Pulmonary artery endothelial cell (primary cell): Measurements from ENCODE around the gene ITGB6. TPM values are rescaled to one million over a fixed set of nuclear protein-coding genes. Genes with fewer than 3 reads are reported as not detected.
"Not testable (repeated sequence)": the region's sequence is repeated elsewhere in the genome, so short reads cannot be mapped to it uniquely, and the experiment has no call there.

ENCODE experiments used
- DNase-seq: peaks from one replicate; pipeline ENCODE4 v3.0.0-alpha.2; 2011; ENCODE audit warnings: low read depth, low spot score
- total RNA-seq: library from RNA; depleted of rRNA; stranded (reverse); fragments of >200 nt; gene quantifications from 2 replicates; pipeline ENCODE4 v1.2.3, GENCODE V29; 2014

The ITGB6 gene
- total RNA-seq, 1 donor from 2014 or later, result 0.07 TPM

DNA sequence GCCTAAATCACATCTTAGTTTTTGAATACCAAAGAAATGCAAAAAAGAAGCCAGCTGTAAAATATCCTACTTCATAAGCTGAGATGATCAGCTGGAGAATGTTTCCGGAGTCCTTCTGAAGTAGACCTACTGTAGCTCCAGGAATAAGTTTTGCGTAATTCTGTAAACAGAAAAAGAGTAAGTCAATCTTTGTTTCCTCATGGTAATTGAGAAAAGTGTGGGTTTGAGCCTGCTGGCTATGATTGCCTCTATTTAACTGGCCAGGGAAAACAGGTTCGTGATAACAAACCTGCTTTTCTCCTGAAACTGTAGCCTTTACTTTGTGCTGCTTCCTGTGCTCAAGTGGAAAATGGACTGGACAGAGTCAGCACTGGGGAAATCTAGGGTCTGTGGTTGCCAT is 58.2 kb downstream of the ITGB6 start:
- no peak for DNase-seq

DNA sequence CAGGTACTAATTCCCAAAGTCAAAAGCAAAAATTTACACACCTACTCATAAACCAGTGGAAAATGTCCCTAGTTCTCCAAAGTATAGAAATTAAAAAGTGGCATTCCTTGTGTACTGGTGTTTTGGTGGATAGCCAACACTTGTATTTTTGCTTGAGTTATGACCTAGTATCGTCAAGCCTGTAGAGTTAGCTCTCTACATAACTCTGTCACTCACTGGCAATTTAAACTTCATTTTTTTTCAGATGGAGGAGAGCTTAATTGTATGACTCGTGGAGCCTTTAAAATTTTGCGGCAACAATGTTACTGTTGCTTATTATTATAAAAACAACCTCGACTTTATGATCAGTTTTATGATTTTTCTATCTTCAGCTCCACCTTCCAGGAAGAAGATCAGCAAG is 58.7 kb downstream of the ITGB6 start:
- no peak for DNase-seq

DNA sequence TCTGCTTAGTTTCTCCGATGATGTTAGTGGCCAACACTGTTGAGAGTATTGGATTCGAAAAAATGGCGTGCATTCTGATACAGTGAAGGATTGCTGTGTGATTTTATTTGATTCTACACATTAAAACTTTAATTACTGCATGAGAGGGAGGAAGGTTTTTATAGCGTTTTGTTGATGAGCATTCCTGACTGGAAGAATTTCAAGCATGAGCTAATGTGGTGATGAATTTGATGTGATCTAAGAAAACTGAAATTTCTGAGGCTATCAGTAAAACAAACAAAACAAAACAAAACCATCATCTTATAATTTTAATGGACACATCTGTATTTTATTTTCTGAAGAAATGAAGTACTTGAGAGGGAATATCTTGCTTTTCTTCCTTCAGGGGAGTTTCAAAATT is 59.6 kb downstream of the ITGB6 start:
- no peak for DNase-seq

DNA sequence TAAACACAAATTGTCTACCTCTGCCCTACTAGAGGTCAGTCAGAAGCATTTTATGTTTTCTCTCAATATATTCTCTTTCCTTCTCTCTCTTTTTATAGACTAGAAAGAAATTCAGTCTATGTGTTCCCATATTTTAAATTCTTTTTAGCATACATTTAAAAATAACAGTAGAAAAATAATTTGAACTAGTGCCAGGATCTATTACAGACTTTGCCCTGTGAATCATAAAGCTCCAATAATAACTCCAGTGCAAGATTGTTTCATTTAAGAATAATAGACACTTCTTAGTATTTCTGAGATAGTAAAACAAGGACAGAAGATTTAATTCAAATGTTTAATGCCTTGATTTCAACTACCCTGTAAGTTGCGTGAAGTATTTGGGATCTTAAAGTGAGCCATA is 60.1 kb downstream of the ITGB6 start:
- no peak for DNase-seq

DNA sequence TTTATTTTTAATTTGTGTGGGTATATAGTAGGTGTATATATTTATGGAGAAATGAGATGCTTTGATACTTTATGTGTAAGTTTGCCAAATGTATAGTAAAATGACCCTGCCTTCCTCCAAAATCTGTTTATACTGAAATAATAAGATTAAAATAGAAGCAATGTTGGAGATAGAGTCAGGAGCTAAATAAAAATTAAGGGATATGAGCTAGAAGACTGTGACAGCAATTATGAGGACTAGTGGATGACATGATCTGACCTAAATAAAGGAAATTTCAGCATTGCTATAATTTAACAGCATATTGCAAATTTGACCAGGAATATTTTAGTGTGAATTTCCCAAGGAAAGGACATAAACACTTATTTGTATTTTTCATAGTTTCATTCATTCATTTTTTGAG is 60.7 kb downstream of the ITGB6 start:
- no peak for DNase-seq

DNA sequence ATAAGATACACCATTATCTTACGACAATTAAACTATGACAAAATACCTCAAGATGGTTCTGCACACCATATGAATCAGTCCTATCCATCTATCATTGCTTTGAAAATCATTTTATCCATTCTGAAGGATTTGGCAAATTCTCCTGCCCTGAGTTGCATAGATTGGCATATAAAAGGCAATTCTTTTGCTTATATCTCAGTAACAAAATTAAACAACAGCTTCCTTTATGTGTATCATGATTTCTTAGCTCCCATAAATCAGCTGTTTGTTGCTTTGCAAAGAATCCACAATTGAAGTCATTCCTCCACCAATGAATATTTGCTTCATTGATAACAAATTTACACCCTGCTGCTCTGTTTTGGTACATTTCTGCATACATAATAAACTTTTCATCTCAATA is 61.7 kb downstream of the ITGB6 start:
- no peak for DNase-seq

DNA sequence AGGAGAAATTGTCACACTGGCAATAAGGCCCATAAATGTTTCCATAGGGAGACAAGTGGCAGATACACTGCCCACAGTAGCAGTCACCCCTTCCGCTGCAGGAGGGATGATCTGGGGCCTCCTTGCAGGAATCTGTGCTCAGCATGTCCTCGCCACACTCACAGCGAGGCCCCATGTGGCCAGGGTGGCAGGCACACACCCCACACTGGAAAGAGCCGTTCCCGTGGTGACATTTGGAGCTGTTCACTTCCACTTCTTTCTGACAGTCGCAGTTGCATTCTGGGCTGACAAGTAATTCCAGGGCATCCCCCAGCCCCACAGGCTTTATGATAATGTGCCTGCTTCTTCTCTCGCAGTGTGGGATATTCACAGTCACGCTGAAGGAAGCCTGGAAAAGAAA is 62.6 kb downstream of the ITGB6 start:
- no peak for DNase-seq

DNA sequence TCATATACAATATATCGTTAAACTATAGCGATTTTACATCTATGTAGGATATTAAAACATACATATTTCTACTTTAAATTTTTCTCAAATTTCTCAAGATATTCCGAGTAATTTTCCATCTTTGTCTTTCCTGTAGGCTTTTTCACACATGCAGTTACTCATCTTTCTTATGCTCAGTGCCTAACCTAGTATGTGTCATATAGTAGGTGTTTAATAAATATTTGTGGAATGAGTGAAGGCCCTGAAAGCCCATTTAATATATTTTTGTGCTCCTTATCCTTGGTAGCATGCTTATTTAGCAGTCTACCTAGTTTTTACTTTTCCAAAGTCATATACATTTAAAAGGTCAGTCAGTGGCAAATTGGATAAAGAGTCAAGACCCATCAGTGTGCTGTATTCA is 67.3 kb downstream of the ITGB6 start:
- no peak for DNase-seq

DNA sequence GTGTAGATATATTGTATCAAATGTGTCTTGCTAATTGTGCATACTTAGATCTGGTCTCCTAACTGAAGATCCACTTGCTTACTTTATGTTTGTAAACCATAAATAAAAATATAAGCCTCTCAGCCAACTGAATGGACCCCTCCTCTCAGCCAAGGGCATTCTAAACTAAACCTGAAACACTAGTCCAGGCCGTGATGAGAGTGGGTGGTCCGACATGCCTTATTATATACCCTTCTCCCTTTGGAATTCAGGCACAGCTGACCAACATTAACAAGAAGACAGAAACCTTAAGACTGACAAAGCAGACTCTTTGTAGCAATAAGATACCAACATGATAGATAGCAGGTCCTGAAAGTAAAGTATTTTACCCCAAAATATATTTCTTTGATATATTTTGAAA is 73.3 kb downstream of the ITGB6 start:
- no peak for DNase-seq

DNA sequence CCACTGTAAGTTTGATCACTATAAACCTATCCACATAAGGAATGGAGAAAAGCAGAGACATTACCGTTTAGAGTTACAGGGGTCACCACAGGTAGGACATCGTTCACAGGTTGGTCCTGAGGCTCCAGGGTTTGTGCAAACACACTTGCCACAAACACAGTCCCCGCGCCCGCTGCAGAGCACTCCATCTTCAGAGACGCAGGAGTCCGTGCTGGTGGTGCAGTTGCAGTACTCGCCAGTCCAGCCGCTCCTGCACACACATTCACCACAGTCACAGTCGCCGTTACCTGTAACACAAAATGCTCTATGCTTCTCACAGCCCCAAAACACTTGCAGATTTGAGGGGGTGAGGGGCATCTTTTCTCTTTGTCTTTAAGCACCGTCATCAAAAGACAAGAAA is 73.8 kb downstream of the ITGB6 start:
- DNase-seq, result no peak

DNA sequence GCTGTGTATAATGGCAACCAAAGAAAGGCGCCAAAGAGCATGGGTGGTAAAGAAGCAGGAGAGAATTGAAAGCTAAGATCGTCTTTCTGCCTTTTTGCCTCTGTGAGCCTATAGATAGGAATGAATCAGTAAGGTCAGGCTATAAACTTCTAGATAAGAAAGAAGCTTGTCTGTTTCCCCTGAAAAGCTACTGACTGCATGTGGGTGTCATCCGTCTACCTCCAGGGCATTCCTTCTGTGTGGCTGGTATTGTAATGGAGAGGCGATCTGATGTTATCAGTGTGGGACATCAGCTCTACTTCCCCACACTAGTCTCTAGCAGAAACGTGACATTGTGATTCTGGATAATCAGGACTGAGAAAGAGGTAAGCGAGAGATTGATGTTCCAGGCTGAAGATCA is 74.2 kb downstream of the ITGB6 start:
- no peak for DNase-seq

DNA sequence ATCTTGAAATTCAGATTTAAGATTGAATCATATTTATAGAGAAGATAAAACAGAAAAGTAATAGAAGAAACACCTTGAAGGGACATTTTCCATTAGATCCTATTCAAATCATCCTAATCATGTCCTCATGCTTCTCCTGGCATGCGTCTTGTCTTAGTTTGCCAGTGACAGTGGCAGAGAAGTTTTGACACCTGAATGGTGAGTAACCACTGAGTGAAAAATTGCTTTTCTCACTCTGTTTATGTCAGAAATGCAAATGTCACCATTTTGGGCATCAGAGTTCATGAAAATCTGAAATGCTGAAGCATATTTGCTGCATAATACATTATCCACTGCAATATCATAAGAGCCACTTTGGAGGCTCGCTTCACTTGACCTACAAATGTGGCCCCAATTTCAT is 74.7 kb downstream of the ITGB6 start:
- DNase-seq, result no peak

DNA sequence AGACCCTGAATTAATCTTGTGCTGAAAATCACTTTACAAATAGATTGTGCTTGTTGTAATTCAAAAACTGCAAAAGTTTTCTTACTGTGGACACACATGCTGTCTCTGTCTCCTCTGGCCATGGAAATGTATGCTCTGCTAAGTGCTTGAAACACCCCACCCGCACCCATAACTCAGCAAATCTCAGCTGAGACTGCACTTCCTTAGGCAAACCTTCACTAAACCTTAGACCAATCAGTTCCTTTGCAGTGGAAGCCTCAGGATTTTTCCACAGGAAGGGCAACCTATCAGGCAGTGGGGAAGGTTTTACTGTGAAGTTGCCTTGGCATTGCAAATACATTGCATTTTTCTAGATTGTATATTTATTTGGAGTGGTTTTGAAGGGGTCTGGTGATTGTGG is 75.5 kb downstream of the ITGB6 start:
- no peak for DNase-seq

DNA sequence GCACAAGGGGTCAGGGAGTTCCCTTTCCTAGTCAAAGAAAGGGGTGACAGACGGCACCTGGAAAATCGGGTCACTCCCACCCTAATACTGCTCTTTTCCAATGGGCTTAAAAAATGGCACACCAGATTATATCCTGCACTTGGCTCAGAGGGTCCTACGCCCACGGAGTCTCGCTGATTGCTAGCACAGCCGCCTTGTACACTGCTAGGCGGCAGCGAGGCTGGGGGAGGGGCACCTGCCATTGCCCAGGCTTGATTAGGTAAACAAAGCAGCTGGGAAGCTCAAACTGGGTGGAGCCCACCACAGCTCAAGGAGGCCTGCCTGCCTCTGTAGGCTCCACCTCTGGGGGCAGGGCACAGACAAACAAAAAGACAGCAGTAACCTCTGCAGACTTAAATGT is 85.4 kb downstream of the ITGB6 start:
- not testable (repeated sequence) for DNase-seq

DNA sequence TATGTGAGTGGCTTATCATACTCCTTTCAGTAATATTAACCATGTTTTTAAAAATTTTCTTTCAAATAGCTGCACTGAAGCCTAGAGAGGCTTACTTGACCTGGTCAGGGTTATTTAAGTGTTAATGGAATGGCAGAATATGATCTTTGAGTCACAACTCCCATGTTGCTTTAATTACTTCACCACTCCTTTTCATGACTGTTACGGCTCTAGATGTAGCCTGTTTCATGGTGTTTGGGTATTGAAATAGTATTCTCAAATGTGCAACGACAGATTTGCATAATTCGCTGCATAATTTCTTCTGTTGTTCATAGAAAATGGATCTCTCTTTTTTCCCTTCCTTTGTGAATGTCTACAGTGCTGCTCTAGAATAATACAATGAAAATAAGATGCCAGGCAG is 86.1 kb downstream of the ITGB6 start:
- DNase-seq, result no peak

DNA sequence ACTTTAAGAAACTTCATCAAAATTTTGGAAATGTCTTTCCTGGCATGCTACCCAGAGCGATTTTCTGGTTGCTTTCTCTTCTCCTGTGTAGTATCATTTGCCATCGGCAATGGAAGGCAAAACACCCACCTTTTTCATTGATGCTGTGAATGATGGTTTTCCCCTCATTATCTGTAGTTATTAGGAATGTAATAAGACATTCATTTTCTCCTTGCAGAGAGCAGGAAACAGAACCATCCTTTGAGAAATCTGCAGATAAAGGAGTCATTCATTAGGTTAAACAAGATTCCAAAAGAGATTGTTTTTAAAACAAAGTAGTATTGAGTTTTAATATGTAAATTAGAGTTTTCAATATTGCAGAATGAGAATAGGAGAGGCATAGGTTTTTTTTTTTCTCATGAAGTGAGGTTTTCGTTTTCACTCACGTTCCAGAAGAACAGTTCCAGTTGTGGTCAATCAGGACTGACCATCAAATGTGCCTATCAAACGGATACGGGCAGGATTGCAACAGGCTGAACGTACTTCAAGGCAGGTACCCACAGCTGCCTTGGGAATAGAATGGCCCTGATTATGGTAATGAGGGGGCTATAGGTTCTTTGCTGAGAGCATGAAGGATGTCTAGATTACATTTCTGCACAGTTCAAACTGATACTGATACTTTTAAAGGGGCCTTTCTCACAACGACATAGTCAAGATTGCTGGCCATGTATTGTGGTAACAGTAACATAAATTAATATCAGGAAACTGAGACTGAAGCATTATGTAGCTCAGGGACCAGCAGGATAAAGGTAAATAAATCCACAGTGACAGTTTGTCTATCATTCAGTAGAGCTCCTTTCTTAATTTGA is 87.9 kb downstream of the ITGB6 start:
- no peak for DNase-seq

DNA sequence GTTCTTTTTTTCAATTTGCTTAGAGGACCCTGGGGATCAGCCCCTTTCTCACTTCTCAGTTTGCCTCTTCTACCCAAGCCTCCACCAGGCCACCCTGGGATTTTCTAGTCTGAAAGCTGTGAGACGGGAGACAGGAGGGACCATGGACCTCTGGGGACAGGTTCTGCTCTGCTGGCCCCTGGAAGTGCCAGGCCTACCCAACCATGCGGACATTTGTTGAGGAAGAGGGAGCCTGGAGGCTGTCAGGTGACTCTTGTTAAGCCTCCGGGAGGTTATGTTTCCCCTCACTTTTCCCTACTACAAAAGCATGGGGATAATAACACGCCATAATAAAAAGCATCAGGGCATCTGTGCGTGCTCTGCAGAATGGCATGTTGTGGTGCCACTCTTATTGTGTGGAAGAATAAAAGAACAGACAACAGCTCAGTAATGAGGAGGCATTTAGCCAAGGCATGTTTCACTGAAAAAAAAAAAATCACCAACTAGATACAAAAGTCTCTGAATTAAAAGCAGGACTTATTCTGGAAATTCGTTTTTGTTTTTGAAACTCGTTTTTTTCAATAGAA is 89.3 kb downstream of the ITGB6 start:
- no peak for DNase-seq

DNA sequence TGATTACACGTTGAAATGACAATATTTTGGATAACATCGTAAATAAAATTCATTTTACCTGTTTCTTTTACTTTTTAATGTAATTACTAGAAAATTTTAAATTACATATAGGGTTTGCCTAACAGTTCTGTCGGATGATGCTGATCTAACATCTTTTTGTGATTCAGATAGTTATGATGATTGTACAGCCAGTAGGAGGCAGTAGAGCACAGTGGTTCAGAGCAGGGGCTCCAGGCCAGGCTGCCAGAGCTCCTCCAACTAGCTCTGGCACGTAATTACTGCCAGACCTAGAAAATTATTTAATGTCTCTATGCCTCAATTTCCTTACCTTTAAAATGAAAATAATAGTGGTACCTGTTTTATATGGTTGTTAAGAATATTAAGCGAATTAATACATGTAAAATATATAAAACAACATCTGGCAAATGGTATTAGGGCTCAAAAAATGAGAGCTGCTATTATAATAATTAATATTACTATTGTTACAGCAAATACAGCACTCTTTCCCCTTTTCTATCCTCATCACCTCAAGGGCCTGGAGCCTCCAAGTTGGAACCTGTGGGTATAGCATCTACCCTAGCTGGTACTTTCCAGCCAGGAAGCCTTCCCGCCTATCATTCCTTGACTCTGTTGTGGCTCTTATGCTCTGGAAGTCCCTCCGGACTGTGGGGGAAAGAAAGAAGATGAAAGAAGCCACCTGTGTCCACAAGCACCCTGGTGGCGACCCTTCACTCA is 90.0 kb downstream of the ITGB6 start:
- peak; percentile 45 for DNase-seq

DNA sequence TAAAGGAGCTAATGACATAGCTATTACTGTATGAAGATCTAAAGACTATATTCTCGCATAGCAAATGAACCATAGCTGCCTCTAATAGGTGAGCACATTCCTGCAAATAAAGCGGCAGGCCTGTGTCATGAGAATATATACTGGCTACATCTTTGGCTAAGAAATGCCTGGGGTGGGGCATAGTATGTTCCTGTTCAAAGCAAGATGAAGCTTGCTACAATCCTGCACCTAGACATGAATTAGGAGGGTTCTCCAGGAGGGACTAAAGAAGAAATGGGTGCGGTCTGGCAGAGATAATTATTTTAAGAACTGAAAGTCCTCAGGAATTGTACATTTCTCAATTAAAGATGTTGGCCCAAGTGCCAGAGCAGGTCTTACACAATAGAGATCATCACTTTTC is 90.8 kb downstream of the ITGB6 start:
- DNase-seq, result no peak

DNA sequence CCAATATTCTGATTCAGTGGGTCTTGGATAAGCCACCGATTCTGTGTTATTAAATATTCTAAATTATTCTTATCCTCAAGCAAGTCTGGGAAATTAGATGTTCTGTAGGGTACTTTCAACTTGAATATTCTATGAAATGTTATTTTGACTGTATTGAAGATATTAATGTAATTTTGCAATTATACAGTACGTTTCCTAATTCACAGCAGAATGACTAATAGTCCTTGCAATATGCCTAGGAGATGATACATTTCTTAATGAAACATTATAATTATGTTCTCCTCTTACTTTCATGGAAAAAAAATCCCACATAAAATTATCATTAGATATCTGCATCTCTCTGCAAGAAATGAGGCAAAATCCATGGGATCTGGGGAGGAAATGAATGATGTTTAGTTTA is 91.4 kb downstream of the ITGB6 start:
- no peak for DNase-seq

DNA sequence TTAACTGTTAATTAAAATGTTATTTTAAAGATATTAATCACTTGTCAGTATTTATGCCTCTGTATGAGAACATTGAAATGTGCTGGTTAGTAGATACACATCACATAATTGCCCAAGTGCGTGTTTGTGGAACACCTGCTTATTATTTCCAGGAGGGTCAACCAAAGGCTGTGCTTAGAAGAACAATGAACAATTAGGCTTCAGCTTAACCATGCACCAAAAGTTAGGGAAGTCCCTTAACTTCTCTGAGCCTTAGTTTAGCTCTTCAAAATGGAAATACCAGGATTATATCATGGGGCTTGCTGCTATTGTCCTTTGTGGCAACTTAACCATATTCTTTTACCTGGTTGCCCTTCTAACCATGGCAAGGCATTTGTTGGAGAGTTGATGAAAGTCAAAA is 94.7 kb downstream of the ITGB6 start:
- DNase-seq, result no peak

DNA sequence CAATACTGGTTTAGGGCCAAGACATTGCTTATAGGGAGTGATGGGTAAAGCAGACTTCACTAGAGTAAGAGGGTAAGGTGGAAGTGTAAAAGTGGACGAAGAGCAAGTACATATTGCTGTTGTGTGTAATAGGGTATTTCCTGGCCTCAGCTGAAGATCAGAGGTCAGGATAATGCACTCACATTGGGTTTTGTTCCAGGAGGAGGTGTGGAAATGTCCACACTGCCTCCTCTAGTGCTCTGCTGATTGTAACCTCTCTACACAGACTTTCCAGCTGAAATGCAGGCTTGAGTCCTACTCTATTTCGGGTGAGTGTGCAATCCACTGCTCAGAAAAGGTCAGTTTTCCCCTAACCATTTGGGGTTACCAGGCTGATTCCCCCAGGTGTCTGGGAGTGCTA is 96.0 kb downstream of the ITGB6 start:
- no peak for DNase-seq

DNA sequence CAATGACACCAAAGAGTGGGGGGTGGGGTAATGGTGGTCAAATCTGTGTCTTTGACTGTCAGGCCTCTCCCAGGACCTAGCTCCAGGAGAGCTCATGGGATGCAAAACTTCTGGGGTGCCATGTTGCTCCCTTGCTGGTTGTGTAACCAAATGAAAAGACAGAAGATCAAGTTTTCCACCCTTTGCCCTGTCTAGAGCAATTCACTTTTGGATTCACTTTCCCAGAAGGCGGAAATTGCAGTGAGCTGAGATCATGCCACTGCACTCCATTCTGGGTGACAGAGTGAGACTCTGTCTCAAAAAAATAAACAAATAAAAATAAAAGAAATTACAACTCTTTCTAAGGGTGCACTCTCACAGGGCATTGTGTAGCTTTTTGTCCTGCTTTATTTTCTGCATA is 102.7 kb downstream of the ITGB6 start:
- DNase-seq, result no peak
